CD4-positive, alpha-beta T cell treated with Interleukin-10 for 1 hour (primary cell): ENCODE results near the gene RAB37.

ENCODE experiments used
- DNase-seq: peaks from one replicate; pipeline ENCODE4 v3.0.0-alpha.2; 2020

RAB37 gene

GRCh38 chr17:74728702-74729075, 8.4 kb upstream of the RAB37 start:
- DNase-seq = no peak

GRCh38 chr17:74729368-74729767, 7.7 kb upstream of the RAB37 start:
- no peak for DNase-seq

GRCh38 chr17:74729866-74730265, 7.2 kb upstream of the RAB37 start:
- DNase-seq = no peak

GRCh38 chr17:74730491-74731346, 6.3 kb upstream of the RAB37 start:
- DNase-seq = peak; percentile 75

- no peak for DNase-seq
Observed at GRCh38 chr17:74731347-74731605, 5.8 kb upstream of the RAB37 start.

GRCh38 chr17:74732042-74732867, 4.8 kb upstream of the RAB37 start:
- DNase-seq = no peak

GRCh38 chr17:74733365-74734122, 3.5 kb upstream of the RAB37 start:
- peak; percentile 47 for DNase-seq

GRCh38 chr17:74734256-74734655, 2.8 kb upstream of the RAB37 start:
- no peak for DNase-seq

- peak; percentile 55 for DNase-seq
Observed at GRCh38 chr17:74737299-74738050, 419 bp downstream of the RAB37 start.

- DNase-seq = peak; percentile 82
Observed at GRCh38 chr17:74738051-74738996, 1.3 kb downstream of the RAB37 start.

- DNase-seq = no peak
Observed at GRCh38 chr17:74739227-74739831, 2.3 kb downstream of the RAB37 start.

- DNase-seq = no peak
Observed at GRCh38 chr17:74740173-74740572, 3.1 kb downstream of the RAB37 start.

- DNase-seq = no peak
Observed at GRCh38 chr17:74740641-74741387, 3.8 kb downstream of the RAB37 start.

GRCh38 chr17:74742153-74742515, 5.1 kb downstream of the RAB37 start:
- peak; percentile 61 for DNase-seq

- DNase-seq = no peak
Observed at GRCh38 chr17:74742978-74743545, 6.0 kb downstream of the RAB37 start.

- no peak for DNase-seq
Observed at GRCh38 chr17:74743755-74744154, 6.7 kb downstream of the RAB37 start.

GRCh38 chr17:74744349-74744713, 7.3 kb downstream of the RAB37 start:
- no peak for DNase-seq

- DNase-seq = peak; percentile 87
Observed at GRCh38 chr17:74744714-74745547, 7.9 kb downstream of the RAB37 start.

GRCh38 chr17:74745548-74746177, 8.6 kb downstream of the RAB37 start:
- no peak for DNase-seq
